DND-41 (cell line): ENCODE results near the gene CYP46A1.

ENCODE experiments used
- ATAC-seq: fragments of 200-7000 bp; cut with Tn5 transposase; 3 replicates; pipeline ENCODE4 v1.9.1; 2021; ENCODE audit warnings: low read depth; ENCODE audit not compliant: insufficient read depth
- DNase-seq: peaks from one replicate; pipeline ENCODE4 v3.0.0-alpha.2; 2020
- H2AFZ ChIP-seq: 2 replicates; pipeline ENCODE4 v1.6.0; 2012; ENCODE audit warnings: low read depth, low read length
- H3K27ac ChIP-seq: 2 replicates; pipeline ENCODE4 v1.5.1; 2012; ENCODE audit warnings: low read length, inconsistent platforms
- H3K27me3 ChIP-seq: fragments of 200-600 bp; sonication (generic); 2 replicates; pipeline ENCODE4 v1.6.0; 2012; ENCODE audit warnings: low read length, mild to moderate bottlenecking, inconsistent platforms; ENCODE audit not compliant: insufficient read depth, poor library complexity
- H3K36me3 ChIP-seq: 2 replicates; pipeline ENCODE4 v1.5.1; 2012; ENCODE audit warnings: low read length, inconsistent platforms; ENCODE audit not compliant: insufficient read depth
- H3K4me1 ChIP-seq: 2 replicates; pipeline ENCODE4 v1.5.1; 2012; ENCODE audit warnings: mild to moderate bottlenecking, low read length; ENCODE audit not compliant: insufficient read depth
- H3K4me2 ChIP-seq: 2 replicates; pipeline ENCODE4 v1.6.0; 2012; ENCODE audit warnings: mild to moderate bottlenecking, moderate library complexity, low read length, inconsistent platforms; ENCODE audit not compliant: insufficient read depth
- H3K4me3 ChIP-seq, 2 experiments: fragments of 200-600 bp in 1 of 2; shearing (Covaris generic) in 1 of 2; 2 replicates each; pipeline ENCODE4 v1.5.1; 2012 to 2016; ENCODE audit warnings: inconsistent platforms in 2 of 2, low read length in 2 of 2, mild to moderate bottlenecking in 2 of 2, low read depth in 1 of 2, moderate library complexity in 1 of 2
- H3K79me2 ChIP-seq: 2 replicates; pipeline ENCODE4 v1.6.0; 2012; ENCODE audit warnings: low read length, inconsistent platforms; ENCODE audit not compliant: insufficient read depth
- H3K9ac ChIP-seq: 2 replicates; pipeline ENCODE4 v1.6.0; 2012; ENCODE audit warnings: low read depth, mild to moderate bottlenecking, inconsistent platforms, low read length, moderate library complexity
- H3K9me3 ChIP-seq: 2 replicates; pipeline ENCODE4 v1.5.1; 2012; ENCODE audit warnings: low read length, moderate library complexity, mild to moderate bottlenecking, inconsistent platforms; ENCODE audit not compliant: insufficient read depth, severe bottlenecking
- H4K20me1 ChIP-seq: 2 replicates; pipeline ENCODE4 v1.6.0; 2012; ENCODE audit warnings: low read length; ENCODE audit not compliant: insufficient read depth
- CTCF ChIP-seq: IDR thresholded peaks from 2 replicates; pipeline ENCODE4 v1.5.1; 2012; ENCODE audit warnings: borderline replicate concordance, low read length, moderate library complexity, mild to moderate bottlenecking; ENCODE audit not compliant: poor library complexity, severe bottlenecking; ENCODE audit errors: extremely low read depth
- EZH2 ChIP-seq: IDR thresholded peaks from 3 replicates; pipeline ENCODE4 v1.6.1; 2012; ENCODE audit warnings: borderline replicate concordance, low read depth, mild to moderate bottlenecking, moderate library complexity, low read length, inconsistent platforms; ENCODE audit not compliant: severe bottlenecking

The CYP46A1 gene

GRCh38 chr14:99657645-99658155 lies 26.4 kb upstream of the CYP46A1 start:
- H3K9ac ChIP-seq: no peak overlapping the region
- H3K4me2 ChIP-seq: no peak overlapping the region
- H2AFZ ChIP-seq: no peak overlapping the region
- H3K4me3 ChIP-seq: no peak overlapping the region
- no peak overlapping the region for H3K27ac ChIP-seq
- no peaks in the 10 kb centered on the region for H3K79me2 ChIP-seq
- H4K20me1 ChIP-seq: peaks cover 5% of the 10 kb centered on the region
- peaks cover 19% of the 10 kb centered on the region for H3K27me3 ChIP-seq
- no peak for ATAC-seq
- no peak for DNase-seq
- no peak for TF ChIP-seq CTCF
- no peak for TF ChIP-seq EZH2
- H3K4me1 ChIP-seq: no peaks in the 10 kb centered on the region
- H3K36me3 ChIP-seq: no peaks in the 10 kb centered on the region
- H3K9me3 ChIP-seq: no peaks in the 10 kb centered on the region

- Histone ChIP-seq H3K4me1 (no peaks in the 10 kb centered on the region), H3K27ac (no peak overlapping the region), H4K20me1 (peaks cover 5% of the 10 kb centered on the region), H3K9ac (no peak overlapping the region), H2AFZ (no peak overlapping the region), H3K9me3 (no peaks in the 10 kb centered on the region), H3K79me2 (no peaks in the 10 kb centered on the region), H3K4me2 (no peak overlapping the region), H3K4me3 (no peak overlapping the region), H3K27me3 (peaks cover 19% of the 10 kb centered on the region), H3K36me3 (no peaks in the 10 kb centered on the region)
- TF ChIP-seq CTCF: no peak
- TF ChIP-seq EZH2: no peak
- no peak for DNase-seq
- no peak for ATAC-seq
Observed at GRCh38 chr14:99658218-99658845, 25.8 kb upstream of the CYP46A1 start.

GRCh38 chr14:99659333-99659741 lies 24.8 kb upstream of the CYP46A1 start:
- Histone ChIP-seq H3K4me1 (no peaks in the 10 kb centered on the region), H3K4me3 (no peak overlapping the region), H2AFZ (no peak overlapping the region), H4K20me1 (peaks cover 5% of the 10 kb centered on the region), H3K9ac (no peak overlapping the region), H3K4me2 (no peak overlapping the region), H3K27me3 (peaks cover 19% of the 10 kb centered on the region), H3K27ac (no peak overlapping the region), H3K79me2 (no peaks in the 10 kb centered on the region), H3K36me3 (no peaks in the 10 kb centered on the region), H3K9me3 (no peaks in the 10 kb centered on the region)
- ATAC-seq (no peak), DNase-seq (no peak)
- TF ChIP-seq EZH2 (no peak), CTCF (no peak)
